H1 (cell line): ENCODE measurements around the gene EIF2B1. TPM values are rescaled to one million over a fixed set of nuclear protein-coding genes. Genes with fewer than 3 reads are reported as not detected.

Experiments used
- CTCF ChIA-PET: fragments of 300-600 bp; sonication (Branson Sonifier 250); formaldehyde crosslinking; loops from one replicate; lab custom pipeline; 2021; ENCODE audit not compliant: partially characterized antibody; lab: Charles Lee
- POLR2A ChIA-PET: fragments of 300-600 bp; sonication (Branson Sonifier 250); formaldehyde crosslinking; loops from one replicate; lab custom pipeline; 2021; ENCODE audit warnings: inconsistent platforms; ENCODE audit not compliant: partially characterized antibody; lab: Charles Lee
- DNase-seq, 2 experiments: peaks; one replicate each; pipeline versions ENCODE4 v3.0.0 to v3.0.0-alpha.2; 2010 to 2022; ENCODE audit warnings: low spot score in 2 of 2, low read depth in 1 of 2, mixed read lengths in 1 of 2
- FAIRE-seq: peaks from 2 replicates; lab custom pipeline; 2011; peaks lifted over from hg19 to GRCh38; lab: Jason Lieb, UNC
- H2AFZ ChIP-seq: 2 replicates; pipeline ENCODE4 v1.8.1; 2012; ENCODE audit warnings: low read length, inconsistent platforms
- H2AK5ac ChIP-seq: 2 replicates; pipeline ENCODE4 v1.6.1; 2013; ENCODE audit warnings: low read depth, low read length
- H2BK120ac ChIP-seq: replicated peaks from 2 replicates; pipeline ENCODE3; 2013; ENCODE audit warnings: low read depth, low read length, inconsistent platforms
- H2BK12ac ChIP-seq: 2 replicates; pipeline ENCODE4 v1.6.1; 2013; ENCODE audit warnings: low read depth, low read length
- H2BK15ac ChIP-seq: 2 replicates; pipeline ENCODE4 v1.6.1; 2013; ENCODE audit warnings: low read length
- H2BK20ac ChIP-seq: 2 replicates; pipeline ENCODE4 v1.6.1; 2013; ENCODE audit warnings: low read length
- H2BK5ac ChIP-seq: 2 replicates; pipeline ENCODE4 v1.6.1; 2013; ENCODE audit warnings: low read depth, low read length
- H3K14ac ChIP-seq: 2 replicates; pipeline ENCODE4 v1.6.1; 2013; ENCODE audit warnings: inconsistent platforms; ENCODE audit not compliant: insufficient read length
- H3K18ac ChIP-seq: 2 replicates; pipeline ENCODE4 v1.6.1; 2013; ENCODE audit warnings: low read length; ENCODE audit errors: extremely low read depth
- H3K23ac ChIP-seq: 2 replicates; pipeline ENCODE4 v1.6.1; 2013; ENCODE audit warnings: inconsistent platforms; ENCODE audit not compliant: insufficient read length
- H3K23me2 ChIP-seq: 2 replicates; pipeline ENCODE4 v1.6.1; 2013; ENCODE audit warnings: low read depth, low read length
- H3K27ac ChIP-seq: 2 replicates; pipeline ENCODE4 v1.6.1; 2011; ENCODE audit warnings: low read depth, low read length, inconsistent platforms
- H3K27me3 ChIP-seq, 4 experiments: replicated peaks in 1 of 4; 1 replicate in 1 of 4; 2 replicates in 3 of 4; pipeline versions ENCODE4 v1.6.1 to v1.8.1; 2011 to 2013; ENCODE audit warnings: low read length in 3 of 4, mild to moderate bottlenecking in 3 of 4, inconsistent platforms in 2 of 4, mixed read lengths in 2 of 4, moderate library complexity in 1 of 4; ENCODE audit not compliant: control insufficient read depth in 3 of 4, insufficient read depth in 3 of 4; ENCODE audit errors: extremely low read depth in 1 of 4
- H3K36me3 ChIP-seq, 4 experiments: 2 replicates each; pipeline versions ENCODE4 v1.6.1 to v1.8.1; 2011 to 2013; ENCODE audit warnings: mild to moderate bottlenecking in 4 of 4, low read length in 3 of 4, moderate library complexity in 2 of 4, control low read depth in 1 of 4, inconsistent platforms in 1 of 4; ENCODE audit not compliant: insufficient read depth in 4 of 4, control insufficient read depth in 2 of 4
- H3K4ac ChIP-seq: replicated peaks from 2 replicates; pipeline ENCODE3; 2013; ENCODE audit warnings: low read length, low read depth, mixed read lengths, inconsistent platforms; ENCODE audit not compliant: insufficient read length
- H3K4me1 ChIP-seq, 4 experiments: replicated peaks in 1 of 4; 1 replicate in 1 of 4; 2 replicates in 3 of 4; pipeline versions ENCODE4 v1.6.1 to v1.8.1; 2011 to 2013; ENCODE audit warnings: low read length in 3 of 4, inconsistent platforms in 2 of 4, mixed read lengths in 1 of 4; ENCODE audit not compliant: insufficient read depth in 4 of 4, control insufficient read depth in 3 of 4
- H3K4me2 ChIP-seq, 2 experiments: 2 replicates each; pipeline versions ENCODE4 v1.6.1 to v1.8.1; 2011 to 2013; ENCODE audit warnings: low read depth in 2 of 2, low read length in 2 of 2, control low read depth in 1 of 2, inconsistent platforms in 1 of 2, mild to moderate bottlenecking in 1 of 2; ENCODE audit not compliant: insufficient read depth in 1 of 2
- H3K4me3 ChIP-seq, 4 experiments: fragments of 200-600, 300-600 bp in 1 of 4; sonication (generic), shearing (Covaris generic), sonication (Bioruptor Twin) in 1 of 4; 2 replicates each; pipeline versions ENCODE4 v1.5.1 to v1.8.1; 2011 to 2016; ENCODE audit warnings: low read length in 4 of 4, low read depth in 3 of 4, control low read depth in 2 of 4, inconsistent platforms in 2 of 4, mild to moderate bottlenecking in 2 of 4, mixed read lengths in 1 of 4, moderate library complexity in 1 of 4; ENCODE audit not compliant: insufficient read depth in 2 of 4; ENCODE audit errors: extremely low read depth in 1 of 4
- H3K56ac ChIP-seq: replicated peaks from 2 replicates; pipeline ENCODE3; 2013; ENCODE audit warnings: low read depth, mild to moderate bottlenecking, mixed read lengths, low read length, inconsistent platforms; ENCODE audit not compliant: insufficient read length
- H3K79me1 ChIP-seq: 2 replicates; pipeline ENCODE4 v1.6.1; 2013; ENCODE audit warnings: low read depth, low read length, control low read depth
- H3K79me2 ChIP-seq, 2 experiments: 2 replicates each; pipeline versions ENCODE4 v1.6.1 to v1.8.1; 2012 to 2013; ENCODE audit warnings: low read length in 2 of 2, mild to moderate bottlenecking in 2 of 2, inconsistent platforms in 1 of 2; ENCODE audit not compliant: insufficient read depth in 2 of 2, control insufficient read depth in 1 of 2
- H3K9ac ChIP-seq, 4 experiments: replicated peaks in 1 of 4; 1 replicate in 1 of 4; 2 replicates in 3 of 4; pipeline versions ENCODE4 v1.6.1 to v1.8.1; 2011 to 2013; ENCODE audit warnings: low read depth in 3 of 4, low read length in 3 of 4, control low read depth in 2 of 4, mild to moderate bottlenecking in 2 of 4, moderate library complexity in 2 of 4, inconsistent platforms in 1 of 4; ENCODE audit errors: extremely low read depth in 1 of 4
- H3K9me3 ChIP-seq, 2 experiments: 2 replicates each; pipeline versions ENCODE4 v1.6.1 to v1.8.1; 2012 to 2013; ENCODE audit warnings: mild to moderate bottlenecking in 2 of 2, moderate library complexity in 2 of 2, control low read depth in 1 of 2, inconsistent platforms in 1 of 2, low read depth in 1 of 2, low read length in 1 of 2, mixed read lengths in 1 of 2; ENCODE audit not compliant: insufficient read depth in 2 of 2
- H4K20me1 ChIP-seq, 2 experiments: replicated peaks in 1 of 2; 2 replicates each; pipeline versions ENCODE3 to v1.8.1; 2011 to 2013; ENCODE audit warnings: inconsistent platforms in 2 of 2, low read length in 2 of 2, mild to moderate bottlenecking in 1 of 2; ENCODE audit not compliant: insufficient read depth in 2 of 2, control insufficient read depth in 1 of 2
- H4K5ac ChIP-seq: 2 replicates; pipeline ENCODE4 v1.6.1; 2013; ENCODE audit warnings: low read length, low read depth, mixed read lengths, inconsistent platforms; ENCODE audit not compliant: insufficient read length
- H4K8ac ChIP-seq: 2 replicates; pipeline ENCODE4 v1.8.0; 2013; ENCODE audit warnings: mild to moderate bottlenecking, moderate library complexity, low read length, inconsistent platforms; ENCODE audit not compliant: insufficient read depth; ENCODE audit errors: extremely low read depth
- H4K91ac ChIP-seq: replicated peaks from 2 replicates; pipeline ENCODE3; 2013; ENCODE audit warnings: low read length, mixed read lengths, inconsistent platforms; ENCODE audit not compliant: insufficient read length
- CREB1 ChIP-seq: IDR thresholded peaks from 2 replicates; pipeline ENCODE4 v1.6.1; 2012; ENCODE audit warnings: inconsistent platforms
- HDAC2 ChIP-seq, 2 experiments: fragments of 300-600 bp in 1 of 2; sonication (generic) in 1 of 2; IDR thresholded peaks; 2 replicates each; pipeline ENCODE4 v1.6.1; 2011 to 2012; ENCODE audit warnings: low read depth in 2 of 2, low read length in 2 of 2, mild to moderate bottlenecking in 2 of 2, moderate library complexity in 2 of 2, borderline replicate concordance in 1 of 2, inconsistent platforms in 1 of 2
- KDM4A ChIP-seq: IDR thresholded peaks from one replicate; pipeline ENCODE4 v1.7.1; 2012; ENCODE audit warnings: low read depth, mild to moderate bottlenecking, moderate library complexity, low read length, inconsistent platforms; ENCODE audit not compliant: severe bottlenecking
- SIRT6 ChIP-seq: IDR thresholded peaks from one replicate; pipeline ENCODE4 v1.7.1; 2012; ENCODE audit warnings: low read length, inconsistent platforms
- WGBS, 2 experiments: shearing (Covaris generic) in 1 of 2; methylation state at CpG; one replicate each; pipeline versions ENCODE4 v1.1.6 to v1.1.7; 2013 to 2015; ENCODE audit warnings: low lambda C conversion rate in 2 of 2, mixed read lengths in 2 of 2, inconsistent platforms in 1 of 2, low coverage in 1 of 2, missing lambda C conversion rate in 1 of 2; ENCODE audit not compliant: insufficient replicate concordance in 2 of 2, insufficient coverage in 1 of 2, insufficient read length in 1 of 2; ENCODE audit errors: extremely low coverage in 1 of 2, missing lambda C conversion rate in 1 of 2; 5-methylcytosine and 5-hydroxymethylcytosine counted together
- polyA plus RNA-seq, 7 experiments: library from polyadenylated mRNA; depleted of rRNA in 3 of 7; stranded (reverse) in 5 of 7; unstranded in 2 of 7; fragments of >200 nt in 5 of 7; fragments of 200-250 nt in 2 of 7; gene quantifications; 1 replicate in 5 of 7; 2 replicates in 1 of 7; 4 replicates in 1 of 7; pipeline versions ENCODE4 v1.2.1 to v1.2.3, GENCODE V29; 2011 to 2013; ENCODE audit warnings: missing spikeins in 2 of 7, mixed read lengths in 2 of 7
- total RNA-seq: library from RNA; stranded (reverse); fragmentation: NEBNext Ultra II Directional; extraction: Animal tissue kit (Norgen Biotek cat#: 25700); gene quantifications from 2 replicates; pipeline ENCODE4 v1.2.1, GENCODE V29; 2021

EIF2B1 gene
- total and polyA plus RNA-seq, 2 of the 8 experiments (the other 6 are each of a cell fraction or from before 2014, with no cell fraction given), result 24.9 to 49.9 TPM

GRCh38 chr12:123591702-123592481, 41.6 kb downstream of the EIF2B1 start:
- DNase-seq, result no peak
- H3K9ac ChIP-seq, result no peak overlapping the region

More at GRCh38 chr12:123591702-123592481, 41.6 kb downstream of the EIF2B1 start:
- POLR2A ChIA-PET, result interaction anchor here (1.0 kb wide), 1 partner anchor 227 kb away, joined by 3 read pairs; the partner anchor contains the start of gene SBNO1
- Histone ChIP-seq H3K4ac (no peak overlapping the region), H3K23ac (no peak overlapping the region), H3K79me1 (peaks cover 4% of the 10 kb centered on the region; the same call in 1 of the 2 replicates), H2BK5ac (no peak overlapping the region), H2BK120ac (no peak overlapping the region), H4K91ac (no peak overlapping the region), H2AK5ac (no peak overlapping the region), H4K5ac (no peak overlapping the region), H3K27me3 (no peaks in the 10 kb centered on the region), H3K14ac (no peak overlapping the region), H2BK15ac (no peak overlapping the region), H2AFZ (no peak overlapping the region), H4K20me1 (peaks cover 2 to 6% of the 10 kb centered on the region in 2 experiments), H3K4me3 (no peak overlapping the region), H3K9me3 (no peaks in the 10 kb centered on the region), H3K36me3 (peaks cover 19 to 77% (median 53%) of the 10 kb centered on the region in 4 experiments), H3K27ac (no peak overlapping the region), H3K23me2 (no peaks in the 10 kb centered on the region), H3K4me1 (no peaks in the 10 kb centered on the region; a peak in 1 of 7 replicates), H3K4me2 (no peak overlapping the region), H3K56ac (no peak overlapping the region), H3K79me2 (peaks cover 2 to 37% of the 10 kb centered on the region in 2 experiments; a peak in 3 of 4 replicates), H2BK12ac (no peak overlapping the region), H4K8ac (no peak overlapping the region), H2BK20ac (no peak overlapping the region), H3K18ac (no peak overlapping the region)
- CTCF ChIA-PET, result interaction anchor here (1.0 kb wide), 1 partner anchor 27 kb away, joined by 3 read pairs; no protein-coding TSS in a partner anchor
- no peak for FAIRE-seq
- no peak for TF ChIP-seq SIRT6
- no peak for TF ChIP-seq HDAC2 (IDR thresholded peaks at IDR 0.05; ENCODE audit: borderline replicate concordance in 1 of 2, low read depth in 2 of 2, low read length in 2 of 2)
- TF ChIP-seq CREB1, result no peak
- no peak for TF ChIP-seq KDM4A
- 82% methylated on average over 8 of the region's 8 CpGs; no CpG with 5 or more reads in 1 of the 2 experiments for WGBS, 2 experiments
